ENCODE measurements around the gene ALS2CL.

The ALS2CL gene

GRCh38 chr3:46725621-46726314 lies 32.3 kb upstream of the ALS2CL start:
- Histone ChIP-seq H3K27ac (no peak overlapping the region), H3K4me3 (no peak overlapping the region), H3K4me1 (no peaks in the 10 kb centered on the region), H3K36me3 (no peaks in the 10 kb centered on the region), H3K27me3 (peaks cover 0 to 5% of the 10 kb centered on the region in 2 donors), H3K9me3 (no peaks in the 10 kb centered on the region)
- DNase-seq, result no peak
- intact Hi-C loops (cut with DNase I; ENCODE audit: low total_unique reads), result no loop called here
- no peak for TF ChIP-seq CTCF (IDR thresholded peaks at IDR 0.05)

- TF ChIP-seq CTCF (IDR thresholded peaks at IDR 0.05), result no peak
- intact Hi-C loops (cut with DNase I; ENCODE audit: low total_unique reads), result no loop called here
- no peak overlapping the region for H3K4me3 ChIP-seq
- no peak overlapping the region for H3K27ac ChIP-seq
- no peaks in the 10 kb centered on the region for H3K4me1 ChIP-seq
- H3K36me3 ChIP-seq, result no peaks in the 10 kb centered on the region
- H3K9me3 ChIP-seq, result no peaks in the 10 kb centered on the region
- peaks cover 0 to 5% of the 10 kb centered on the region in 2 donors for H3K27me3 ChIP-seq
- no peak for DNase-seq
Measured at GRCh38 chr3:46724424-46724823, 30.9 kb upstream of the ALS2CL start.

- Histone ChIP-seq H3K27me3 (peaks cover 0 to 17% of the 10 kb centered on the region in 2 donors), H3K4me3 (no peak overlapping the region), H3K27ac (no peak overlapping the region), H3K36me3 (no peaks in the 10 kb centered on the region), H3K4me1 (peaks cover 0 to 6% (median 0%) of the 10 kb centered on the region in 4 donors), H3K9me3 (no peaks in the 10 kb centered on the region)
- intact Hi-C loops (cut with DNase I; ENCODE audit: low total_unique reads), result no loop called here
- DNase-seq, result no peak
- TF ChIP-seq CTCF (IDR thresholded peaks at IDR 0.05), result no peak
Measured at GRCh38 chr3:46722443-46722842, 29.0 kb upstream of the ALS2CL start.

- Histone ChIP-seq H3K27ac (no peak overlapping the region), H3K36me3 (no peaks in the 10 kb centered on the region), H3K27me3 (peaks cover 0 to 22% of the 10 kb centered on the region in 2 donors), H3K9me3 (no peaks in the 10 kb centered on the region), H3K4me3 (no peak overlapping the region), H3K4me1 (peaks cover 0 to 6% (median 0%) of the 10 kb centered on the region in 4 donors)
- no peak for TF ChIP-seq CTCF (IDR thresholded peaks at IDR 0.05)
- no peak for DNase-seq
- intact Hi-C loops (cut with DNase I; ENCODE audit: low total_unique reads), result no loop called here
Measured at GRCh38 chr3:46721009-46721408, 27.5 kb upstream of the ALS2CL start.

GRCh38 chr3:46719735-46720271 lies 26.3 kb upstream of the ALS2CL start:
- H3K27me3 ChIP-seq, result peaks cover 0 to 25% of the 10 kb centered on the region in 2 donors
- H3K27ac ChIP-seq, result no peak overlapping the region
- no peak for TF ChIP-seq CTCF (IDR thresholded peaks at IDR 0.05)
- H3K4me3 ChIP-seq, result no peak overlapping the region
- intact Hi-C loops (cut with DNase I; ENCODE audit: low total_unique reads), result loop anchor here (10.0 kb wide), 1 partner anchor 115 kb away; no protein-coding TSS in a partner anchor
- no peaks in the 10 kb centered on the region for H3K9me3 ChIP-seq
- no peaks in the 10 kb centered on the region for H3K36me3 ChIP-seq
- no peak for DNase-seq
- H3K4me1 ChIP-seq, result peaks cover 0 to 6% (median 0%) of the 10 kb centered on the region in 4 donors
